ENCODE measurements around the gene SCYL1.

SCYL1 gene

DNA sequence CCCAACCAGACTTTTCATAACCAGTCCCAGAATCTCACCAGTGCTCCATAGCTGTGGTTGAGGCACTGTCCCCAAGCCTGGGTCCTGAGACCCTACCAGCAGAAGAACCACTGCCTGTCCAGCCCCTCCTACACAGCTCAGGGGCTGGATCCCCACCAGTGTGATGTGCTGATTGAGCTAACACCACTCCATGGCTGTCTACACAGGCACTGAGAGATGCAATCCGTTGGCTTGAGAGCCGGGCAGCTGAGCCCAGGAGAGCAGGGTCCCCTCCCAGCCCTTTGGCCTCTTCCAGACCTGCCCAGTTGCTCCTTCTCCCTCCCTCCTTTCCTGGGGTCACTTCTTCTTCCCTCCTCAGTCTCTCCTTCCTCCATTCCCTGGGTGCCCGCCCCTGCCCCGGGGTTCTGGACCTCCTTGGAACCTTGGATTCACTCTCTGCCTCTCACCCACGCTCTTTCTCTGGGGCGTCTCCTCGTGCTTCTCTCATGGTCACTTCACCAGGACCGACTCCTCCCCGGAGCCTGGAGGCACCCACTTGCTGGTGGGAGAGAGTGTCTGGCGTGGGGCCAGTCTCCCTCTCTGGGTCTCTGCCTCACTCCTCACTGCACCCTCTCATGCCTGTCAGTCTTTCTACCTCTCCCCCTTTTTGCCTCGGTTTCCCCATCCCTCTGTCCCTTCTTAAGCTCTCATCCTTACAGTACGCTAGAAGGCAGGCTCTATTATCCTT, 706 bp upstream of the SCYL1 start:
- Mint-ChIP-seq H3K36me3 (ENCODE audit: low read depth) (peaks cover 9% of the 10 kb centered on the region), H3K4me3 (peak overlapping the region; percentile 71 to 83 (median 77))
- TF ChIP-seq, protein P1, sequence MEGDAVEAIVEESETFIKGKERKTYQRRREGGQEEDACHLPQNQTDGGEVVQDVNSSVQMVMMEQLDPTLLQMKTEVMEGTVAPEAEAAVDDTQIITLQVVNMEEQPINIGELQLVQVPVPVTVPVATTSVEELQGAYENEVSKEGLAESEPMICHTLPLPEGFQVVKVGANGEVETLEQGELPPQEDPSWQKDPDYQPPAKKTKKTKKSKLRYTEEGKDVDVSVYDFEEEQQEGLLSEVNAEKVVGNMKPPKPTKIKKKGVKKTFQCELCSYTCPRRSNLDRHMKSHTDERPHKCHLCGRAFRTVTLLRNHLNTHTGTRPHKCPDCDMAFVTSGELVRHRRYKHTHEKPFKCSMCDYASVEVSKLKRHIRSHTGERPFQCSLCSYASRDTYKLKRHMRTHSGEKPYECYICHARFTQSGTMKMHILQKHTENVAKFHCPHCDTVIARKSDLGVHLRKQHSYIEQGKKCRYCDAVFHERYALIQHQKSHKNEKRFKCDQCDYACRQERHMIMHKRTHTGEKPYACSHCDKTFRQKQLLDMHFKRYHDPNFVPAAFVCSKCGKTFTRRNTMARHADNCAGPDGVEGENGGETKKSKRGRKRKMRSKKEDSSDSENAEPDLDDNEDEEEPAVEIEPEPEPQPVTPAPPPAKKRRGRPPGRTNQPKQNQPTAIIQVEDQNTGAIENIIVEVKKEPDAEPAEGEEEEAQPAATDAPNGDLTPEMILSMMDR (IDR thresholded peaks at IDR 0.05; ENCODE audit: unreplicated experiment in 3 of 3) = no peak

DNA sequence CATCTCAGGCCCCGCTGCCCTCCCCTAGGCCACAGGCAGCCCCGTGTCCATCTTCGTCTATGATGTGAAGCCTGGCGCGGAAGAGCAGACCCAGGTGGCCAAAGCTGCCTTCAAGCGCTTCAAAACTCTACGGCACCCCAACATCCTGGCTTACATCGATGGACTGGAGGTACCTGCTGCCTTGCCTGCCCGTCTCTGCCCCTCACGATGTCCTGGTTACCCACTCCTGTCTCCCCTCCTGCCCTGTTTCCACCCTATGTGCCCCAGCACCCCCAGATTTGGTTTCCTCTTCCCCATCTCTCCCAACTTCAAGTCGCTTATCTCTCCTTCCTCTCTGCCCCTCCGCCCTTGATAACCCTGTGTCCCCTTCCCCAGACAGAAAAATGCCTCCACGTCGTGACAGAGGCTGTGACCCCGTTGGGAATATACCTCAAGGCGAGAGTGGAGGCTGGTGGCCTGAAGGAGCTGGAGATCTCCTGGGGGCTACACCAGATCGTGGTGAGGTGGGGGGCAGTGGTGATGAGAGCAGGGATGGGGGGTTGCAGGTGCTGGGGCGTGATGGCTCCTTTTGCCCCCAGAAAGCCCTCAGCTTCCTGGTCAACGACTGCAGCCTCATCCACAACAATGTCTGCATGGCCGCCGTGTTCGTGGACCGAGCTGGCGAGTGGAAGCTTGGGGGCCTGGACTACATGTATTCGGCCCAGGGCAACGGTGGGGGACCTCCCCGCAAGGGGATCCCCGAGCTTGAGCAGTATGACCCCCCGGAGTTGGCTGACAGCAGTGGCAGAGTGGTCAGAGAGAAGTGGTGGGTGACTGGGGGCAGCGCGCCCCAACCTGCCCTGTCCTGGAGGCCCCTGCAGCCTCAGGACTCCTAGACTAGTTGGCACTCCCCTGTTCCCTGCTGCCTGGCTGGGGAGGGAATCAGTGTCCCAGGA, 930 bp downstream of the SCYL1 start:
- TF ChIP-seq, protein P1 (IDR thresholded peaks at IDR 0.05; ENCODE audit: unreplicated experiment in 3 of 3) = no peak
- H3K27me3 Mint-ChIP-seq (ENCODE audit: low read depth) = peaks cover 11% of the 10 kb centered on the region
- H3K4me3 Mint-ChIP-seq = peak overlapping the region; percentile 85 to 91 (median 85)
- peak overlapping the region in 1 of 3 experiments; percentile 5 for H3K27ac Mint-ChIP-seq
- H3K36me3 Mint-ChIP-seq (ENCODE audit: low read depth) = peaks cover 14% of the 10 kb centered on the region
- peaks cover 33% of the 10 kb centered on the region for H3K4me1 Mint-ChIP-seq
- no peaks in the 10 kb centered on the region for H3K9me3 Mint-ChIP-seq

More for the DNA sequence above, 706 bp upstream of the SCYL1 start:
- Mint-ChIP-seq H3K27ac (peak overlapping the region; percentile 93 to 95 (median 94)), H3K27me3 (ENCODE audit: low read depth) (peaks cover 6% of the 10 kb centered on the region), H3K9me3 (no peaks in the 10 kb centered on the region), H3K4me1 (peaks cover 33% of the 10 kb centered on the region)

DNA sequence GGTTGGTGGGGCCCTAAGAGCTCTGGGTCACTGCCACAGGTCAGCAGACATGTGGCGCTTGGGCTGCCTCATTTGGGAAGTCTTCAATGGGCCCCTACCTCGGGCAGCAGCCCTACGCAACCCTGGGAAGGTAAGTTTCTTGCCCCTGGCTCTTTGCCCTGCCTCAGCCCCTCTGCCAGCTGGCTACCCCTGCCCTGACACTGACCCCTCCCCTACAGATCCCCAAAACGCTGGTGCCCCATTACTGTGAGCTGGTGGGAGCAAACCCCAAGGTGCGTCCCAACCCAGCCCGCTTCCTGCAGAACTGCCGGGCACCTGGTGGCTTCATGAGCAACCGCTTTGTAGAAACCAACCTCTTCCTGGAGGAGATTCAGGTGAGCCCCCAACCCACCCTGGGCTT, 1.9 kb downstream of the SCYL1 start:
- H3K9me3 Mint-ChIP-seq = no peaks in the 10 kb centered on the region
- H3K36me3 Mint-ChIP-seq (ENCODE audit: low read depth) = peaks cover 23% of the 10 kb centered on the region
- TF ChIP-seq, protein P1 (IDR thresholded peaks at IDR 0.05; ENCODE audit: unreplicated experiment in 3 of 3) = no peak
- peaks cover 31% of the 10 kb centered on the region for H3K4me1 Mint-ChIP-seq
- H3K4me3 Mint-ChIP-seq = peak overlapping the region; percentile 85 to 91 (median 85)
- peaks cover 7% of the 10 kb centered on the region for H3K27me3 Mint-ChIP-seq (ENCODE audit: low read depth)
- no peak overlapping the region for H3K27ac Mint-ChIP-seq

DNA sequence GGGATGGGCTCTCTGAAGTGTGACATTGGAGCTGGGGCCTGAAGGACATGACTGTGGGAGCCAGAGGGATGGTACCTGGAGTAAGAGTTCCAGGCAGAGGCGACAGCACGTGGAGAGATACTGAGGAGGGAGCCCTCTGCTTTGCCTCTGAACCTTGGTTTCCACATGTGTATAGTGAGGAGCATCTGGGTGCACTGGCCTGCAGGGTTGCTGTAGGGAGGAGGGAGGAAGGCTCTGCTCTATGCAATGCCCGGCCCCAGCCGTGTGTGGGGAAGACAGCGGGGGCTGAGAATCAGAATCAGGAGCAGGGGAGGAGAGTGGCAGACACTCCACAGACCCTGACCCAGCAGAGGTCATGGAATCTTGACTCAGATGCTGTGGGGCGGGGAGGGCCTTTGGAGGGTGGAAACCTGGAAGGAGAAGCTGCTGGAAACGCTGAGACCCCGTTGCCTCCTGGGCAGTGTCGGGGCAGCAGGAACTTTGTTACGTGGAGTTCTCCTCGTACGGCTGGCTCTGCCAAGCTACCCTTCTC, 4.0 kb downstream of the SCYL1 start:
- H3K4me1 Mint-ChIP-seq = peaks cover 11% of the 10 kb centered on the region
- TF ChIP-seq, protein P1 (IDR thresholded peaks at IDR 0.05; ENCODE audit: unreplicated experiment in 3 of 3) = no peak
- H3K27me3 Mint-ChIP-seq (ENCODE audit: low read depth) = peaks cover 5% of the 10 kb centered on the region
- H3K9me3 Mint-ChIP-seq = no peaks in the 10 kb centered on the region
- H3K36me3 Mint-ChIP-seq (ENCODE audit: low read depth) = peaks cover 25% of the 10 kb centered on the region
- no peak overlapping the region for H3K27ac Mint-ChIP-seq
- peak overlapping the region in 1 of 3 experiments; percentile 2 for H3K4me3 Mint-ChIP-seq

DNA sequence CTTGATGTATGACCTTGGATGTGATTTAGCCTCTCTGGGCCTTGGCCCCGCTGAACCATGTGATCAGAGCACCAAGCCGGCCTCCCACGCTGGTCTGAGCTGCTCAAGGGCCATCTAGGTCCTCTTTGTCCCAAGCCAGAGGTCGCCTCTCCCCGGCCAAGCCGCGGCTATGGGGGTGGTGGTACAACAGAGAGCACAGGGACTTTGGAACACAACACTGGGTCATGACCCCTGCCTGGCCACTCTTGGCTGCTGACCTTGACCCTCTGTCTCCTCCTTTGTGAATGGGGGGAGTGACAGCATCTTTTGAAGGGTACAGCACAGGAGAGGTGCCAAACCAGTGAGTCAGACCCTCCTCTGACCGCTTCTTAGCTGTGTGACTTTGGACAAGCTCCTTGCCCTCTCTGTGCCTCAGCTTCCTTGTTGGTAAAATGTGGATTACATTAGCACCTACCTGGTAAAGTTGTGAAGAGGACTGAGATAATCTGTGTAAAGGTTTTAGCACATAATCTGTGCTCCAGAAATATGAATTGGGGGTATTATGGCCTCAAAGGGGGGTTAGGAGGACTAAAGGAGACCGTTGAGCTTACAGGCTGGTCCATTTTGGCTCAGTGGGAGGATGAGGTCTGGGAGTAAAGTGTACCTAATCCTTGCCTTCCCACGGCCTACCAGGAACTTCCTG, 4.7 kb downstream of the SCYL1 start:
- TF ChIP-seq, protein P1 (IDR thresholded peaks at IDR 0.05; ENCODE audit: unreplicated experiment in 3 of 3) = no peak

More for the DNA sequence above, 4.7 kb downstream of the SCYL1 start:
- Mint-ChIP-seq H3K36me3 (ENCODE audit: low read depth) (peaks cover 30% of the 10 kb centered on the region), H3K27ac (no peak overlapping the region), H3K9me3 (no peaks in the 10 kb centered on the region), H3K4me1 (peaks cover 5% of the 10 kb centered on the region), H3K4me3 (peak overlapping the region in 1 of 3 experiments; percentile 61), H3K27me3 (ENCODE audit: low read depth) (peaks cover 5% of the 10 kb centered on the region)
